GM18526 (cell line): Measurements from ENCODE around the gene NMB.

Experiments
- POLR2A ChIP-seq: IDR thresholded peaks from 3 replicates; pipeline ENCODE4 v1.6.1; 2011; ENCODE audit not compliant: insufficient read length; ENCODE audit errors: extremely low read depth

NMB gene

DNA sequence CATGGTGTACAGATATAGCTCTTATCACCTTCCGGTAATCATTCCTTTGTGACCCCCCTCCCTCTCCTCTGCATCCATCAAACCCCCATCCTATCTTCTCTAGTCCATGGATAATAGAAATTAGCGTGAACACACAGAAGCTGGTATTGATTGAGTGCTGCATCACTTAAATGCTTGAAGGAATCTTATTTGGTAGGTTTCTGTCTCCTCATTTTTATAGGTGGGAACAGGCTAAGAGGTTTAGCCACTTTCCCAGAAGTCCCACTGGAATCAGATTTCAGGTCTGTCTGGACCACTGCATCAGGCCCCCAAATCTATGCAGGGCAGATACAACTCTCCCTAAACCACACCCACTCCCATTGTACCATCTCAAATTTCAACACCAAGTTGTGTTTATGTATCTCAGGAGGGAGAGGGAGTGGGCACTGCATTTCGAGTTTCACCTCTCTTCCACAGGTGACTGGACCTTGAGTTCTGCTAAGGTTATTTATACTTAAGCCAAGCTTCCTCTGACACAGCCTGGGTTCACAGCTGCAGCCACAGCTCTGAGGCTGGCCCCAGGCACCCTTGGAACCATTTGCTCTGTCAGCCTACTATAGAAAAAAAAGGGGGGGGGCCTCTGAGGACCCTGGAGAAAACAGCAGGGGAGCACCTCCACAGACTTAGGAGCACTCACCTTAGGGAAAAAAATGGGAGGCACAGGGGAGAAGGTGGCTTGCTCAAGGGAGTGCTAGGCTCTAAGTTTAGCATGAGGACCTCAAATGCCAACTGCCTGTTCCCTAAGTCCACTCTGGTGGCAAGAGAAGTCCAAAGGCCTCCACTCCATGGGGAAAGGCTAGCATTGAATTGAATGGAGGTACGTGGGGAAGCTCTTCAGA, 2.1 kb upstream of the NMB start:
- no peak for TF ChIP-seq POLR2A

GRCh38 chr15:84658788-84659411, 901 bp upstream of the NMB start:
- TF ChIP-seq POLR2A: no peak

DNA sequence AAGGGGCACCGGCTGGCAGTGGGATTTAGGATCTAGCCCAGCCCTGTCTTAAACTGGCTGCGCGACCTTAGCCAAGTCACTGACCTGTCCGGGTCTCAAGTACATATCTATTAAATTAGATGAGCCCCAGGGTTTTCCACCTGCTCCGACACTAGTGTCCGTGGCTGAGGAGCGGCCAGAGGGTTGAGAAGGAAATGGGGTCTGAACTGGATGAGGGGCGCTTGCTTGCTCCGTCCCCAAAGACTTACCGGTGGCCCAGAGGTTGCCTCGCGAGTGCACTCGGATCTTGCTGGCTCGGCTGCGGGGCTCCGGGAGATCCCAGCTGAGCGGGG, 285 bp downstream of the NMB start:
- no peak for TF ChIP-seq POLR2A

DNA sequence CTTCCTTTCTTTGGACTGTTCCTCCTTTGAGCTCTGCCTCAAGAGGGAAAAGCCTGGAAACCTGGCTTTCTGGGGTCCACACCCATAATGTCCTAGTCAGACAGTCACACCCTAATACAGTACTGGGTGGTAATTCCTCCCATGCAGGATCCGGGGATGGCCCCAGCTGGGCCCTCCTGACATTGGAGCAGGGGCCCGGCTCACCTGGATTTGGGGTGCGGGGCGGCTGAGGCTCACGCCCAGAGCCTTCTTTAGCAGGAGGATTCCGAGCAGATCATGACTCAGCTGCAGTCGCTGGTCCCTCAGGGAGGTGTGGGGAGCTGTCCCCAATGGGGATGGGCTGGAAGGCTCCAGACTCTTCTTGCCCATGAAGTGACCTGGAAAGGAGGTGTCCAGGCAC, 1.0 kb downstream of the NMB start:
- no peak for TF ChIP-seq POLR2A

GRCh38 chr15:84654689-84655453, 3.1 kb downstream of the NMB start:
- TF ChIP-seq POLR2A: no peak

- peak; percentile 50 for TF ChIP-seq POLR2A
These were observed 3.9 kb downstream of the NMB start, which contains the start of gene WDR73 for GRCh38 chr15:84653910-84654688. Gene WDR73 (minus strand): TSS chr15:84654283. CDS start chr15:84654274, 9 bp downstream.

GRCh38 chr15:84653584-84653909, 4.5 kb downstream of the NMB start:
- TF ChIP-seq POLR2A: no peak

GRCh38 chr15:84649706-84650105, 8.3 kb downstream of the NMB start:
- TF ChIP-seq POLR2A: no peak

- no peak for TF ChIP-seq POLR2A
These were observed 9.5 kb downstream of the NMB start for GRCh38 chr15:84648539-84648938.

DNA sequence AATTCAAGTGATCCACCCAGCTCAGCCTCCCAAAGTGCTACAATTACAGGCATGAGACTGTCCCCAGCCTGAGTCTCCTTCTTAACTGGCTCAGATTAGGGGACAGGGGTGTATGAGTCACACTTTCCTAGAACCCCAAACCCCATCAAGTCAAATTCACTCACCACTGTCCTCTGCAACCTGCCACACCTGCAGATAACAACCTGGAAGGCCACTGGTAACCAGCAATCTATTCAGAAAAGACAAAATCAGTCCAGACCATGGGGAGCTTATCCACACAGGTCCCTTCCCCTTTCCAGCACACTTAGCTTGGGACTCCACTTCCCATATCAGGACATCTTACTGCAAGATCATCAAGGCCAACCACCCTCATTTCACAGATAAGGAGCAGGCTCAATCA, 10.3 kb downstream of the NMB start:
- no peak for TF ChIP-seq POLR2A

- TF ChIP-seq POLR2A: no peak
These were observed 12.0 kb downstream of the NMB start for GRCh38 chr15:84645997-84646396.

GRCh38 chr15:84645496-84645895, 12.5 kb downstream of the NMB start:
- no peak for TF ChIP-seq POLR2A

GRCh38 chr15:84643838-84644237, 14.2 kb downstream of the NMB start:
- TF ChIP-seq POLR2A: no peak

DNA sequence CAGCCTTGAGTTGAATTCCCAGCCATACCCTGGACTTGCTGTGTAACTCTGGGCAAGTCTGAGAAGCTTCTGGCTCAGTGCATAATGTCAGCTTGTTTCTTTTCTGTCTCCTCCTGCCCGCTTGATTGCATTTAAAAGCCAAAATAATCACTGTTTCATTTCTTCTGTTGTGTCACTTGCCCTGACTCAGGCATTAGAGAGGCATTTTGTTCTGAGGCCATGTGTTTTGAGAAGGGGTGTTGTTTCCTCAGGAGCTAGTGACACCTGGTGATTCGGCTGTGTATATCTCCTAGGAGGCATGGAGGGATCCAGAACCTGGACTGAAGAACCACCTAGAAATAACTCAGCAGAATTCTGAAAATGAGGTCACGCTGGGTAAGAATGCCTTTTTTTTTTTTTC, 19.9 kb downstream of the NMB start:
- TF ChIP-seq POLR2A: no peak

- no peak for TF ChIP-seq POLR2A
These were observed 23.7 kb downstream of the NMB start for GRCh38 chr15:84634228-84634837.
